Measurements from ENCODE around the gene SNX25. TPM values are rescaled to one million over a fixed set of nuclear protein-coding genes. Genes with fewer than 3 reads are reported as not detected.

SNX25 gene
- total RNA-seq, 1 experiment from 2014 or later: 8.4 TPM

GRCh38 chr4:185395238-185395955 lies 186.0 kb downstream of the SNX25 start, which contains the start of gene LRP2BP:
Gene LRP2BP, minus strand, starts transcription at chr4:185395924. Its CDS starts 17,738 bp downstream, at chr4:185378186.
- CTCF ChIA-PET: no interaction called here
- intact Hi-C loops (cut with micrococcal nuclease): loop anchor here (5.0 kb wide), 1 partner anchor 193 kb away; the partner anchor contains the start of gene CFAP97
- POLR2A ChIA-PET (ENCODE audit: unreplicated experiment): interaction anchor here (0.6 to 1.6 kb wide), 4 partner anchors 33 to 91 kb away, joined by 3 to 12 read pairs (median 6); no protein-coding TSS in a partner anchor
- peak; percentile 18 for DNase-seq
- H3K9me2 ChIP-seq (replicated peaks; ENCODE audit: low read length): no peaks in the 10 kb centered on the region
- H2AFZ ChIP-seq (ENCODE audit: low read length): peak within 1 kb of the TSS; percentile 87
- ATAC-seq: no peak
- H3K9ac ChIP-seq (ENCODE audit: low read length): peak within 1 kb of the TSS; percentile 89
- no peaks in the 10 kb centered on the region for H3K79me2 ChIP-seq (ENCODE audit: low read length)
- no peaks in the 10 kb centered on the region for H3K27me3 ChIP-seq (ENCODE audit: low read length)
- peaks cover 26% of the 10 kb centered on the region for H3K4me1 ChIP-seq (ENCODE audit: insufficient read depth, low read length)
- TSS peak; percentile 54 for BruUV-seq (replicated peaks)
- TF ChIP-seq EZH2phosphoT487 (IDR thresholded peaks at IDR 0.05; ENCODE audit: borderline replicate concordance, low read length) (no peak), EZH2 (IDR thresholded peaks at IDR 0.05; ENCODE audit: low read length, unreplicated experiment) (no peak), CTCF (conservative IDR thresholded peaks at IDR 0.05; ENCODE audit: low read depth, low read length) (no peak)
- no peaks in the 10 kb centered on the region for H3K9me3 ChIP-seq (ENCODE audit: low read length)
- no peaks in the 10 kb centered on the region for H3F3A ChIP-seq (ENCODE audit: low read length, unreplicated experiment)
- H3K4me3 ChIP-seq (ENCODE audit: low read length): peak within 1 kb of the TSS; percentile 82
- peaks cover 4% of the 10 kb centered on the region; the same call in 1 of the 2 replicates for H3K36me3 ChIP-seq (ENCODE audit: low read depth, low read length)
- peak within 1 kb of the TSS; percentile 96 for H3K4me2 ChIP-seq (ENCODE audit: low read length)
- H4K20me1 ChIP-seq (ENCODE audit: low read length): no peaks in the 10 kb centered on the region
- H3K27ac ChIP-seq (ENCODE audit: low read length): peak within 1 kb of the TSS; percentile 95

GRCh38 chr4:185395956-185396723 lies 186.7 kb downstream of the SNX25 start:
- intact Hi-C loops (cut with micrococcal nuclease): loop anchor here (1.0 to 5.0 kb wide), 3 partner anchors 29 to 194 kb away; partner anchors contain the start of genes CFAP97 and UFSP2
- ATAC-seq: peak; percentile 78
- POLR2A ChIA-PET (ENCODE audit: unreplicated experiment): interaction anchor here (0.5 to 1.6 kb wide), 7 partner anchors 29 to 907 kb away, joined by 3 to 12 read pairs (median 3); no protein-coding TSS in a partner anchor
- H3K4me3 ChIP-seq (ENCODE audit: low read length): peak overlapping the region; percentile 82
- H3K4me1 ChIP-seq (ENCODE audit: insufficient read depth, low read length): peaks cover 26% of the 10 kb centered on the region
- no peaks in the 10 kb centered on the region for H3F3A ChIP-seq (ENCODE audit: low read length, unreplicated experiment)
- TF ChIP-seq CTCF (conservative IDR thresholded peaks at IDR 0.05; ENCODE audit: low read depth, low read length) (no peak), EZH2phosphoT487 (IDR thresholded peaks at IDR 0.05; ENCODE audit: borderline replicate concordance, low read length) (no peak), EZH2 (IDR thresholded peaks at IDR 0.05; ENCODE audit: low read length, unreplicated experiment) (no peak)
- H4K20me1 ChIP-seq (ENCODE audit: low read length): no peaks in the 10 kb centered on the region
- H3K9me3 ChIP-seq (ENCODE audit: low read length): no peaks in the 10 kb centered on the region
- peak overlapping the region; percentile 87 for H2AFZ ChIP-seq (ENCODE audit: low read length)
- BruUV-seq (replicated peaks): no TSS peak
- no peaks in the 10 kb centered on the region for H3K9me2 ChIP-seq (replicated peaks; ENCODE audit: low read length)
- H3K9ac ChIP-seq (ENCODE audit: low read length): peak overlapping the region; percentile 89
- no peaks in the 10 kb centered on the region for H3K27me3 ChIP-seq (ENCODE audit: low read length)
- H3K27ac ChIP-seq (ENCODE audit: low read length): peak overlapping the region; percentile 95
- peak; percentile 96 for DNase-seq
- CTCF ChIA-PET: interaction anchor here (1.7 kb wide), 1 partner anchor 90 kb away, joined by 5 read pairs; no protein-coding TSS in a partner anchor
- peak overlapping the region; percentile 96 for H3K4me2 ChIP-seq (ENCODE audit: low read length)
- H3K79me2 ChIP-seq (ENCODE audit: low read length): no peaks in the 10 kb centered on the region
- H3K36me3 ChIP-seq (ENCODE audit: low read depth, low read length): peaks cover 8% of the 10 kb centered on the region; the same call in 1 of the 2 replicates

Data from PC-3 (cell line).